NCI-H2196 (cell line): Measurements from ENCODE around the gene OR8A1.

Experiments
- DNase-seq: peaks from one replicate; lab custom pipeline; 2025; ENCODE audit not compliant: unreplicated experiment; lab: John Stamatoyannopoulos, UW

OR8A1 gene

GRCh38 chr11:124569697-124570096 is at the start of gene OR8A1:
Gene OR8A1, plus strand, starts transcription at chr11:124569997. Its CDS starts 123 bp downstream, at chr11:124570120.
- no peak for DNase-seq

- DNase-seq, result no peak
Observed at GRCh38 chr11:124520550-124520854, 49.3 kb upstream of the OR8A1 start.

GRCh38 chr11:124533626-124534025 is 36.2 kb upstream of the OR8A1 start:
- DNase-seq, result no peak

GRCh38 chr11:124534051-124534450 is 35.7 kb upstream of the OR8A1 start:
- DNase-seq, result no peak

GRCh38 chr11:124535552-124536232 is 34.1 kb upstream of the OR8A1 start:
- DNase-seq, result no peak

- DNase-seq, result no peak
Observed at GRCh38 chr11:124536520-124536919, 33.3 kb upstream of the OR8A1 start.

GRCh38 chr11:124538019-124538418 is 31.8 kb upstream of the OR8A1 start:
- DNase-seq, result no peak

GRCh38 chr11:124541204-124541603 is 28.6 kb upstream of the OR8A1 start:
- no peak for DNase-seq

GRCh38 chr11:124543145-124543544 is 26.7 kb upstream of the OR8A1 start:
- no peak for DNase-seq

GRCh38 chr11:124543554-124543953 is 26.2 kb upstream of the OR8A1 start, which contains the start of gene OR8B12:
Gene OR8B12, minus strand, starts transcription at chr11:124543654. Its CDS starts 0 bp downstream, at chr11:124543654.
- DNase-seq, result no peak

- no peak for DNase-seq
Observed at GRCh38 chr11:124551189-124551588, 18.6 kb upstream of the OR8A1 start.

GRCh38 chr11:124551987-124552386 is 17.8 kb upstream of the OR8A1 start:
- DNase-seq, result no peak

- DNase-seq, result no peak
Observed at GRCh38 chr11:124556828-124557227, 13.0 kb upstream of the OR8A1 start.

GRCh38 chr11:124570160-124570559 is 363 bp downstream of the OR8A1 start:
- no peak for DNase-seq

GRCh38 chr11:124577716-124578427 is 8.1 kb downstream of the OR8A1 start:
- no peak for DNase-seq

- DNase-seq, result no peak
Observed at GRCh38 chr11:124578761-124579160, 9.0 kb downstream of the OR8A1 start.

GRCh38 chr11:124581817-124582216 is 12.0 kb downstream of the OR8A1 start:
- no peak for DNase-seq

GRCh38 chr11:124582565-124582964 is 12.8 kb downstream of the OR8A1 start:
- no peak for DNase-seq

- no peak for DNase-seq
Observed at GRCh38 chr11:124583781-124584180, 14.0 kb downstream of the OR8A1 start.

- no peak for DNase-seq
Observed at GRCh38 chr11:124584681-124585372, 15.0 kb downstream of the OR8A1 start.

- DNase-seq, result peak; percentile 58
Observed at GRCh38 chr11:124586238-124586860, 16.6 kb downstream of the OR8A1 start.

- DNase-seq, result no peak
Observed at GRCh38 chr11:124591430-124591829, 21.6 kb downstream of the OR8A1 start.
